OCI-LY3 (cell line): ENCODE measurements around the gene FTCD.

Experiments
- H2AFZ ChIP-seq: fragments of 200-600, 300-600 bp; shearing (Covaris generic); 2 replicates; pipeline ENCODE4 v1.6.0; 2014; ENCODE audit warnings: antibody characterized with exemption, low read depth, low read length
- H3K27ac ChIP-seq: fragments of 200-600, 300-600 bp; sonication (generic); 2 replicates; pipeline ENCODE4 v1.5.1; 2014; ENCODE audit warnings: mild to moderate bottlenecking, low read length, moderate library complexity, mixed read lengths
- H3K27me3 ChIP-seq: fragments of 200-600, 300-600 bp; sonication (generic); 2 replicates; pipeline ENCODE4 v1.6.1; 2014; ENCODE audit warnings: low read depth, low read length, mixed read lengths
- H3K36me3 ChIP-seq: fragments of 200-600, 300-600 bp; sonication (generic); replicated peaks from 2 replicates; pipeline ENCODE3; 2014; ENCODE audit warnings: low read depth, low read length, mixed read lengths
- H3K4me1 ChIP-seq: fragments of 300-600, 200-600 bp; sonication (generic); 2 replicates; pipeline ENCODE4 v1.6.1; 2014; ENCODE audit warnings: low read length, mixed read lengths
- H3K4me2 ChIP-seq: fragments of 200-600, 300-600 bp; sonication (generic); 2 replicates; pipeline ENCODE4 v1.6.1; 2014; ENCODE audit warnings: low read length, mixed read lengths
- H3K4me3 ChIP-seq: fragments of 300-600, 200-600 bp; sonication (generic); 2 replicates; pipeline ENCODE4 v1.5.1; 2014; ENCODE audit warnings: antibody characterized with exemption, mild to moderate bottlenecking, low read length, moderate library complexity
- H3K79me2 ChIP-seq: fragments of 300-600, 200-600 bp; shearing (Covaris generic); 2 replicates; pipeline ENCODE4 v1.6.1; 2014; ENCODE audit warnings: mild to moderate bottlenecking, low read length, mixed read lengths
- H3K9ac ChIP-seq: fragments of 300-600, 200-600 bp; shearing (Covaris generic); 2 replicates; pipeline ENCODE4 v1.6.0; 2014; ENCODE audit warnings: mild to moderate bottlenecking, low read length, moderate library complexity
- H3K9me3 ChIP-seq: fragments of 200-600, 300-600 bp; shearing (Covaris generic); 2 replicates; pipeline ENCODE4 v1.6.1; 2014; ENCODE audit warnings: low read length, mixed read lengths; ENCODE audit not compliant: insufficient read depth
- H4K20me1 ChIP-seq: fragments of 200-600, 300-600 bp; sonication (generic); 2 replicates; pipeline ENCODE4 v1.6.1; 2016; ENCODE audit warnings: low read length, mixed read lengths; ENCODE audit not compliant: insufficient read depth
- EZH2phosphoT487 ChIP-seq: fragments of 200-600 bp; shearing (Covaris generic); IDR thresholded peaks from 2 replicates; pipeline ENCODE4 v1.6.1; 2018; ENCODE audit warnings: antibody characterized with exemption, mixed run types, low read depth
- TF ChIP-seq, protein P1 (sequence below): fragments of 200-600, 300-600 bp; sonication (generic); IDR thresholded peaks from 2 replicates; pipeline ENCODE4 v1.5.1; 2014; ENCODE audit warnings: antibody characterized with exemption, low read length, low read depth

The FTCD gene

DNA sequence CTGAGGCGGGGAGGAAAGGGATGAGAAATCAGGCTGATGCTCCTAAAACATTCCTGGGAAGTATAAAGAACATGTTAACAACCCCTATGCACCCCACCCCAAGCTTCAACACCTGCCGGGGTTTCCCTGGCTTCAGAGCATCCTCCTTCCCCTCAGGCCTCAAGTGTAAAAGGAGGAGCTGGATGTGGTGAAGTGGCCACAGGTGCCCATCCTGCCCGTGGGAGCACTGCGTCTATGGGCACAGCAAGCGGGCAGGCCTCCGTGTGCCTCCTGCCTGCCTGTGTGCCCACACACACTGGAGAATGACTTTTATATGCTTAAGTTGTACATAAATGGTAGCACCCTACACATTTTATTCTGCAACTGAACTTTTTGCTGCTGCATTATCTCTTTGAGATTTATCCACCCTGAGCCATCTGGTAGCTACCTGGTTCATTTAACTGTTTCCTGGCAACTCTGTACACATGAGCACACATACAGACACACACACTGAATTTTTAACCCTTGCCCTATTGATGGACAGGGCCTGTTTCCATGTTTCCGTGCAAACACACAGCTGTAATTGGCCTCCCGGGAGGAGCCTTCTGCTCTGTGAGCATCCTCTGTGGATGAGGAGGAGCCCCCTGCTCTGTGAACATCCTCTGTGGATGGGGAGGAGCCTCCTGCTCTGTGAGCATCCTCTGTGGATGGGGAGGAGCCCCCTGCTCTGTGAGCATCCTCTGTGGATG, 13.4 kb upstream of the FTCD start:
- Histone ChIP-seq H3K79me2 (no peaks in the 10 kb centered on the region), H3K9me3 (no peaks in the 10 kb centered on the region), H4K20me1 (no peaks in the 10 kb centered on the region), H3K36me3 (no peaks in the 10 kb centered on the region), H3K4me3 (no peak overlapping the region), H3K4me1 (no peaks in the 10 kb centered on the region), H3K9ac (no peak overlapping the region), H2AFZ (no peak overlapping the region), H3K27ac (no peak overlapping the region), H3K27me3 (no peaks in the 10 kb centered on the region), H3K4me2 (no peak overlapping the region)
- TF ChIP-seq, protein P1, sequence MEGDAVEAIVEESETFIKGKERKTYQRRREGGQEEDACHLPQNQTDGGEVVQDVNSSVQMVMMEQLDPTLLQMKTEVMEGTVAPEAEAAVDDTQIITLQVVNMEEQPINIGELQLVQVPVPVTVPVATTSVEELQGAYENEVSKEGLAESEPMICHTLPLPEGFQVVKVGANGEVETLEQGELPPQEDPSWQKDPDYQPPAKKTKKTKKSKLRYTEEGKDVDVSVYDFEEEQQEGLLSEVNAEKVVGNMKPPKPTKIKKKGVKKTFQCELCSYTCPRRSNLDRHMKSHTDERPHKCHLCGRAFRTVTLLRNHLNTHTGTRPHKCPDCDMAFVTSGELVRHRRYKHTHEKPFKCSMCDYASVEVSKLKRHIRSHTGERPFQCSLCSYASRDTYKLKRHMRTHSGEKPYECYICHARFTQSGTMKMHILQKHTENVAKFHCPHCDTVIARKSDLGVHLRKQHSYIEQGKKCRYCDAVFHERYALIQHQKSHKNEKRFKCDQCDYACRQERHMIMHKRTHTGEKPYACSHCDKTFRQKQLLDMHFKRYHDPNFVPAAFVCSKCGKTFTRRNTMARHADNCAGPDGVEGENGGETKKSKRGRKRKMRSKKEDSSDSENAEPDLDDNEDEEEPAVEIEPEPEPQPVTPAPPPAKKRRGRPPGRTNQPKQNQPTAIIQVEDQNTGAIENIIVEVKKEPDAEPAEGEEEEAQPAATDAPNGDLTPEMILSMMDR, result no peak
- TF ChIP-seq EZH2phosphoT487, result no peak

- Histone ChIP-seq H4K20me1 (no peaks in the 10 kb centered on the region), H3K36me3 (no peaks in the 10 kb centered on the region), H3K9ac (no peak overlapping the region), H3K27ac (no peak overlapping the region), H3K4me3 (no peak overlapping the region), H2AFZ (no peak overlapping the region), H3K9me3 (no peaks in the 10 kb centered on the region), H3K27me3 (no peaks in the 10 kb centered on the region), H3K4me1 (no peaks in the 10 kb centered on the region), H3K79me2 (no peaks in the 10 kb centered on the region), H3K4me2 (no peak overlapping the region)
- TF ChIP-seq, protein P1, result no peak
- TF ChIP-seq EZH2phosphoT487, result no peak
Measured at GRCh38 chr21:46168238-46168637, 12.9 kb upstream of the FTCD start.

GRCh38 chr21:46165098-46165497, 9.7 kb upstream of the FTCD start:
- no peak overlapping the region for H2AFZ ChIP-seq
- no peak for TF ChIP-seq EZH2phosphoT487
- TF ChIP-seq, protein P1, result no peak
- no peaks in the 10 kb centered on the region for H3K9me3 ChIP-seq
- no peak overlapping the region for H3K9ac ChIP-seq
- H3K27me3 ChIP-seq, result no peaks in the 10 kb centered on the region
- H3K4me3 ChIP-seq, result no peak overlapping the region
- no peaks in the 10 kb centered on the region for H3K36me3 ChIP-seq
- H3K27ac ChIP-seq, result no peak overlapping the region
- H3K4me2 ChIP-seq, result no peak overlapping the region
- H4K20me1 ChIP-seq, result no peaks in the 10 kb centered on the region
- no peaks in the 10 kb centered on the region for H3K4me1 ChIP-seq
- no peaks in the 10 kb centered on the region for H3K79me2 ChIP-seq

- H4K20me1 ChIP-seq, result no peaks in the 10 kb centered on the region
- no peaks in the 10 kb centered on the region for H3K9me3 ChIP-seq
- no peak overlapping the region for H2AFZ ChIP-seq
- H3K9ac ChIP-seq, result no peak overlapping the region
- no peaks in the 10 kb centered on the region for H3K36me3 ChIP-seq
- H3K4me2 ChIP-seq, result no peak overlapping the region
- H3K4me3 ChIP-seq, result no peak overlapping the region
- H3K27ac ChIP-seq, result no peak overlapping the region
- H3K4me1 ChIP-seq, result no peaks in the 10 kb centered on the region
- TF ChIP-seq, protein P1, result no peak
- TF ChIP-seq EZH2phosphoT487, result no peak
- H3K27me3 ChIP-seq, result no peaks in the 10 kb centered on the region
- no peaks in the 10 kb centered on the region for H3K79me2 ChIP-seq
Measured at GRCh38 chr21:46163380-46163779, 8.0 kb upstream of the FTCD start.
